AG04450 (cell line): ENCODE data around the gene LIMS2. TPM values are rescaled to one million over a fixed set of nuclear protein-coding genes. Genes with fewer than 3 reads are reported as not detected.

Experiments
- CTCF ChIA-PET: fragments of 300-600, 350-600 bp; formaldehyde crosslinking; extraction: SDS; loops from one replicate; lab custom pipeline; 2022; ENCODE audit warnings: antibody characterized with exemption, inconsistent platforms; lab: Charles Lee
- POLR2A ChIA-PET: fragments of 350-600 bp; formaldehyde crosslinking; extraction: SDS; loops from one replicate; lab custom pipeline; 2021; ENCODE audit warnings: antibody characterized with exemption, inconsistent platforms; lab: Yijun Ruan, JAX
- DNase-seq: peaks from one replicate; pipeline ENCODE4 v3.0.0-alpha.2; 2011; ENCODE audit warnings: low read depth, low spot score
- H3K27ac ChIP-seq: one replicate; pipeline ENCODE4 v1.5.1; 2012; ENCODE audit warnings: low read depth, low read length, control low read depth
- H3K27me3 ChIP-seq: one replicate; pipeline ENCODE4 v1.6.0; 2012; ENCODE audit warnings: low read length; ENCODE audit not compliant: control insufficient read depth, insufficient read depth
- H3K4me3 ChIP-seq: 2 replicates; pipeline ENCODE4 v1.5.1; 2011; ENCODE audit warnings: mild to moderate bottlenecking, low read depth, low read length, control low read depth
- H3K9me3 ChIP-seq: 2 replicates; pipeline ENCODE4 v1.5.1; 2012; ENCODE audit warnings: low read length; ENCODE audit not compliant: control insufficient read depth, insufficient read depth
- CTCF ChIP-seq: IDR thresholded peaks from 2 replicates; pipeline ENCODE4 v1.5.1; 2011; ENCODE audit warnings: low read depth, low read length, control low read depth, inconsistent platforms
- polyA plus RNA-seq: library from polyadenylated mRNA; depleted of rRNA; stranded (reverse); fragments of >200 nt; gene quantifications from 2 replicates; pipeline ENCODE4 v1.2.3, GENCODE V29; 2011

Gene LIMS2
- polyA plus RNA-seq, 1 experiment: 6.3 TPM

- CTCF ChIA-PET: no interaction called here
- no peak for TF ChIP-seq CTCF
- H3K27me3 ChIP-seq: no peaks in the 10 kb centered on the region
- DNase-seq: no peak
- POLR2A ChIA-PET: no interaction called here
- H3K9me3 ChIP-seq: no peaks in the 10 kb centered on the region; the same call in 1 of the 2 replicates
- H3K4me3 ChIP-seq: no peak overlapping the region
- no peak overlapping the region for H3K27ac ChIP-seq
Measured at GRCh38 chr2:127645026-127645394, 30.3 kb downstream of the LIMS2 start.

GRCh38 chr2:127644066-127645025 lies 31.0 kb downstream of the LIMS2 start:
- ChIA-PET POLR2A (no interaction called here), CTCF (no interaction called here)
- TF ChIP-seq CTCF: no peak
- no peak overlapping the region for H3K27ac ChIP-seq
- H3K9me3 ChIP-seq: no peaks in the 10 kb centered on the region; the same call in 1 of the 2 replicates
- H3K27me3 ChIP-seq: no peaks in the 10 kb centered on the region
- no peak for DNase-seq
- no peak overlapping the region for H3K4me3 ChIP-seq

GRCh38 chr2:127643439-127644065 lies 31.8 kb downstream of the LIMS2 start:
- H3K4me3 ChIP-seq: no peak overlapping the region
- DNase-seq: no peak
- POLR2A ChIA-PET: no interaction called here
- CTCF ChIA-PET: no interaction called here
- H3K27me3 ChIP-seq: no peaks in the 10 kb centered on the region
- no peak for TF ChIP-seq CTCF
- no peak overlapping the region for H3K27ac ChIP-seq
- H3K9me3 ChIP-seq: no peaks in the 10 kb centered on the region; the same call in 1 of the 2 replicates

DNA sequence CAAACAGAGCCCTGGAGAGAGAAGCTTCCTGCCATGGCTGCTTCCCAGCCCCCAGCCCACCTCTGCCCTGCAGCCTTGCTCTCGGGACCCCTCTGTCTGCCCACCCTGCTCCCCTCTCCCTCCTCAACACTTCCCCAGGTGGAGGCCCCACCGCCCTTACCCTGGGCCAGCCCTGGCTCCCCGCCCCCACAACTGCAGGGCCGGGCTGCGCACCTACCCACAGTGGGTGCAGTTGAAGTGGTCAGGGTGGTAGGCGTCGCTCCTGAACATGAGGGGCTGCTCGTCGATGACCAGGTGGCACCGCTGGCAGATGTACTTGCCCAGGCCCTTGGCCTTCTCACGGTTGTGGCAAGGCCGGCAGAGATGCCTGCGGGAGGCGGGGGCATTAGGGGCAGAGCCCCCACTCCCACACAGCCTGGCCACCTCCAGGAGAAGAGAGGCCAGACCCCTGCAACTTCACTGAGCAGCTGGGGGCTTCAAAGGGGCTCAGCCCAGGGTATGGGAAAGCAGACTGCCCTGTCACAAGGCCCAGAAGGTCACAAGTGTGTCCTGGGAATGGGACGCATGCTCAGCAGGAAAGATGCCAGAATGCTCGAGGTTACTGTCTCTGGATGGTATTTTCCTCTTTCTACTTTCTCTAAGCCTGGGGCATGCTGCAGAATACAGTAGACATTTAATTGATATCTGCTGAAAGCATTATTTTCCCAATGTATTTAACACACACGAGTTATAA lies 32.5 kb downstream of the LIMS2 start:
- no peak for TF ChIP-seq CTCF
- Histone ChIP-seq H3K27ac (no peak overlapping the region), H3K4me3 (no peak overlapping the region), H3K27me3 (no peaks in the 10 kb centered on the region), H3K9me3 (no peaks in the 10 kb centered on the region; the same call in 1 of the 2 replicates)
- POLR2A ChIA-PET: no interaction called here
- DNase-seq: no peak
- CTCF ChIA-PET: no interaction called here
